HepG2 (cell line): ENCODE measurements around the gene SLX9. TPM values are rescaled to one million over a fixed set of nuclear protein-coding genes. Genes with fewer than 3 reads are reported as not detected.

Source experiments
- ETV5 ChIP-seq: IDR thresholded peaks from 2 replicates; pipeline ENCODE4 v1.6.1; 2018; ENCODE audit warnings: missing biosample characterization, missing genetic modification reagents, inconsistent platforms, borderline replicate concordance
- HOXA3 ChIP-seq: sonication (generic); formaldehyde crosslinking; IDR thresholded peaks from 2 replicates; pipeline ENCODE4 v1.5.0; 2020; ENCODE audit warnings: missing genetic modification reagents
- MAX ChIP-seq: IDR thresholded peaks from 2 replicates; pipeline ENCODE4 v1.6.1; 2012; ENCODE audit warnings: inconsistent platforms
- NRL ChIP-seq: sonication (generic); formaldehyde crosslinking; IDR thresholded peaks from 2 replicates; pipeline ENCODE4 v1.5.0; 2020; ENCODE audit warnings: missing genetic modification reagents, mild to moderate bottlenecking, moderate library complexity, borderline replicate concordance
- RNF2 ChIP-seq: fragments of 450-650 bp; conservative IDR thresholded peaks from 2 replicates; pipeline ENCODE4 v1.6.1; 2016; ENCODE audit warnings: low read depth
- RNF219 ChIP-seq: sonication (generic); formaldehyde crosslinking; IDR thresholded peaks from 2 replicates; pipeline ENCODE4 v1.5.0; 2020; ENCODE audit warnings: mild to moderate bottlenecking, missing genetic modification reagents
- SKI ChIP-seq: fragments of 450-650 bp; IDR thresholded peaks from one replicate; pipeline ENCODE4 v1.6.1; 2018; ENCODE audit warnings: mild to moderate bottlenecking; ENCODE audit not compliant: partially characterized antibody
- SP1 ChIP-seq, 2 experiments: fragments of 450-650 bp in 1 of 2; sonication (generic) in 1 of 2; formaldehyde crosslinking in 1 of 2; IDR thresholded peaks; 2 replicates each; pipeline versions ENCODE4 v1.4.0 to v1.6.1; 2016 to 2020; ENCODE audit warnings: missing genetic modification reagents in 1 of 2
- XRCC5 ChIP-seq: fragments of 200-400 bp; formaldehyde crosslinking; optimal IDR thresholded peaks from 2 replicates; pipeline ENCODE3; 2017; ENCODE audit warnings: mild to moderate bottlenecking, low read length
- ZNF562 ChIP-seq: sonication (generic); formaldehyde crosslinking; IDR thresholded peaks from 2 replicates; pipeline ENCODE4 v1.8.0; 2022; ENCODE audit warnings: missing genetic modification reagents, borderline replicate concordance
- ZNF570 ChIP-seq: sonication (generic); formaldehyde crosslinking; IDR thresholded peaks from 2 replicates; pipeline ENCODE4 v1.4.0; 2020; ENCODE audit warnings: mild to moderate bottlenecking, missing genetic modification reagents, borderline replicate concordance
- ZNF777 ChIP-seq: sonication (generic); formaldehyde crosslinking; IDR thresholded peaks from 2 replicates; pipeline ENCODE4 v1.4.0; 2020; ENCODE audit warnings: missing genetic modification reagents
- ZNF792 ChIP-seq: IDR thresholded peaks from 2 replicates; pipeline ENCODE4 v1.6.1; 2016
- polyA plus RNA-seq, 8 experiments: library from polyadenylated mRNA; depleted of rRNA in 3 of 8; stranded (reverse) in 7 of 8; unstranded in 1 of 8; fragments of >200 nt; fragmentation: Illumina TruSeq in 4 of 8; extraction: Trizol in 4 of 8; gene quantifications; 2 replicates each; pipeline versions ENCODE4 v1.2.1 to v1.2.3, GENCODE V29; 2011 to 2016; ENCODE audit warnings: low read depth in 4 of 8, missing spikeins in 1 of 8, mixed read lengths in 1 of 8; ENCODE audit not compliant: insufficient read depth in 1 of 8
- total RNA-seq, 5 experiments: library from RNA; depleted of rRNA; stranded (reverse); fragments of >200 nt; fragmentation: Illumina TruSeq; extraction: Trizol; gene quantifications; 2 replicates each; pipeline ENCODE4 v1.2.3, GENCODE V29; 2016; ENCODE audit warnings: low read depth in 1 of 5
- TF ChIP-seq, protein P1 (sequence below): sonication (generic); formaldehyde crosslinking; IDR thresholded peaks from 2 replicates; pipeline ENCODE4 v1.5.0; 2020; ENCODE audit warnings: mild to moderate bottlenecking, missing genetic modification reagents, moderate library complexity
- TF ChIP-seq, protein P2 (sequence below): sonication (generic); formaldehyde crosslinking; IDR thresholded peaks from 2 replicates; pipeline ENCODE4 v1.9.0; 2021; ENCODE audit warnings: mild to moderate bottlenecking, missing genetic modification reagents
- TF ChIP-seq, protein P3 (sequence below): sonication (generic); formaldehyde crosslinking; IDR thresholded peaks from 2 replicates; pipeline ENCODE4 v1.8.0; 2022; ENCODE audit warnings: missing genetic modification reagents, mild to moderate bottlenecking, moderate library complexity, borderline replicate concordance

SLX9 gene
- total and polyA plus RNA-seq, 2 of the 13 experiments (the other 11 are each of a cell fraction or from before 2014, with no cell fraction given), result 21.0 to 47.1 TPM

DNA sequence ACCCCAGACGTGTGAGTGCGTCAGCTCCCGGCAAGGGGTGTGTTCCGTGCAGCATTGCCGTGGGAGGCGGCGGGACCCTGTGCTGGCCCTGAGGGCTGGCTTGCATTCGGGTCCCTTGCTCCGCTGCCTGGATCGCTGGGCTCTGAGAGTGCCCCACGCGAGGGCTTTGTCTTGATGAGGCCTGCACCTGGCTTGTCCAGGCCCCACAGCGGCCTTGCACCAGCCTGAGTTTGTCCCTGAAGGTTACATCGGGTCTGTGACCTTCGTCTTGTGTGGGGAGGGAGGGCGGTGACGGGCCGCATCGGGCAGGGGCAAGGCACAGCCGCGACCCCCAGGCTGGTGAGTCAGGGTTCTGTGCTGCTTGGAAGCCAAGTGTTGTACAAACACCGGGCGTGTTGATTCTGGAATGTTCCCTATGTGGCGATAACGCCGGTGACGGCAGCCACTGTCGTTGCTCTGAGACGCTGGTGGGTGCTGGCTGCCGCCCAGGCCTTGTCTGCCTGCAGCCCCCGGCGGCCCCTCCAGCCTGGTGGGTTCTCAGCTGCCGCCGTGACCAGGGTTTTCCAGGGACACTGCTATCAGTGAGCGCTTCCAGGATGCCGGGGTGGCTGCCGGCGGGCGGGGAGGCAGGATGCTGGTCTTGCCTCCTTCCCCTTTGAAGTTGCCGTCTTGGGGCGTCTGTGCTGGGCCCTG is 42.9 kb downstream of the SLX9 start (continued):
- peak; percentile 66 for TF ChIP-seq MAX
- TF ChIP-seq SKI, result peak; percentile 54
- TF ChIP-seq ZNF777 (CRISPR knock-in tag), result no peak
- TF ChIP-seq, protein P1, sequence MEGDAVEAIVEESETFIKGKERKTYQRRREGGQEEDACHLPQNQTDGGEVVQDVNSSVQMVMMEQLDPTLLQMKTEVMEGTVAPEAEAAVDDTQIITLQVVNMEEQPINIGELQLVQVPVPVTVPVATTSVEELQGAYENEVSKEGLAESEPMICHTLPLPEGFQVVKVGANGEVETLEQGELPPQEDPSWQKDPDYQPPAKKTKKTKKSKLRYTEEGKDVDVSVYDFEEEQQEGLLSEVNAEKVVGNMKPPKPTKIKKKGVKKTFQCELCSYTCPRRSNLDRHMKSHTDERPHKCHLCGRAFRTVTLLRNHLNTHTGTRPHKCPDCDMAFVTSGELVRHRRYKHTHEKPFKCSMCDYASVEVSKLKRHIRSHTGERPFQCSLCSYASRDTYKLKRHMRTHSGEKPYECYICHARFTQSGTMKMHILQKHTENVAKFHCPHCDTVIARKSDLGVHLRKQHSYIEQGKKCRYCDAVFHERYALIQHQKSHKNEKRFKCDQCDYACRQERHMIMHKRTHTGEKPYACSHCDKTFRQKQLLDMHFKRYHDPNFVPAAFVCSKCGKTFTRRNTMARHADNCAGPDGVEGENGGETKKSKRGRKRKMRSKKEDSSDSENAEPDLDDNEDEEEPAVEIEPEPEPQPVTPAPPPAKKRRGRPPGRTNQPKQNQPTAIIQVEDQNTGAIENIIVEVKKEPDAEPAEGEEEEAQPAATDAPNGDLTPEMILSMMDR (CRISPR knock-in tag), result no peak
- TF ChIP-seq HOXA3, result peak; percentile 68
- TF ChIP-seq XRCC5, result peak; percentile 37
- no peak for TF ChIP-seq RNF219 (CRISPR knock-in tag)
- TF ChIP-seq, protein P2, sequence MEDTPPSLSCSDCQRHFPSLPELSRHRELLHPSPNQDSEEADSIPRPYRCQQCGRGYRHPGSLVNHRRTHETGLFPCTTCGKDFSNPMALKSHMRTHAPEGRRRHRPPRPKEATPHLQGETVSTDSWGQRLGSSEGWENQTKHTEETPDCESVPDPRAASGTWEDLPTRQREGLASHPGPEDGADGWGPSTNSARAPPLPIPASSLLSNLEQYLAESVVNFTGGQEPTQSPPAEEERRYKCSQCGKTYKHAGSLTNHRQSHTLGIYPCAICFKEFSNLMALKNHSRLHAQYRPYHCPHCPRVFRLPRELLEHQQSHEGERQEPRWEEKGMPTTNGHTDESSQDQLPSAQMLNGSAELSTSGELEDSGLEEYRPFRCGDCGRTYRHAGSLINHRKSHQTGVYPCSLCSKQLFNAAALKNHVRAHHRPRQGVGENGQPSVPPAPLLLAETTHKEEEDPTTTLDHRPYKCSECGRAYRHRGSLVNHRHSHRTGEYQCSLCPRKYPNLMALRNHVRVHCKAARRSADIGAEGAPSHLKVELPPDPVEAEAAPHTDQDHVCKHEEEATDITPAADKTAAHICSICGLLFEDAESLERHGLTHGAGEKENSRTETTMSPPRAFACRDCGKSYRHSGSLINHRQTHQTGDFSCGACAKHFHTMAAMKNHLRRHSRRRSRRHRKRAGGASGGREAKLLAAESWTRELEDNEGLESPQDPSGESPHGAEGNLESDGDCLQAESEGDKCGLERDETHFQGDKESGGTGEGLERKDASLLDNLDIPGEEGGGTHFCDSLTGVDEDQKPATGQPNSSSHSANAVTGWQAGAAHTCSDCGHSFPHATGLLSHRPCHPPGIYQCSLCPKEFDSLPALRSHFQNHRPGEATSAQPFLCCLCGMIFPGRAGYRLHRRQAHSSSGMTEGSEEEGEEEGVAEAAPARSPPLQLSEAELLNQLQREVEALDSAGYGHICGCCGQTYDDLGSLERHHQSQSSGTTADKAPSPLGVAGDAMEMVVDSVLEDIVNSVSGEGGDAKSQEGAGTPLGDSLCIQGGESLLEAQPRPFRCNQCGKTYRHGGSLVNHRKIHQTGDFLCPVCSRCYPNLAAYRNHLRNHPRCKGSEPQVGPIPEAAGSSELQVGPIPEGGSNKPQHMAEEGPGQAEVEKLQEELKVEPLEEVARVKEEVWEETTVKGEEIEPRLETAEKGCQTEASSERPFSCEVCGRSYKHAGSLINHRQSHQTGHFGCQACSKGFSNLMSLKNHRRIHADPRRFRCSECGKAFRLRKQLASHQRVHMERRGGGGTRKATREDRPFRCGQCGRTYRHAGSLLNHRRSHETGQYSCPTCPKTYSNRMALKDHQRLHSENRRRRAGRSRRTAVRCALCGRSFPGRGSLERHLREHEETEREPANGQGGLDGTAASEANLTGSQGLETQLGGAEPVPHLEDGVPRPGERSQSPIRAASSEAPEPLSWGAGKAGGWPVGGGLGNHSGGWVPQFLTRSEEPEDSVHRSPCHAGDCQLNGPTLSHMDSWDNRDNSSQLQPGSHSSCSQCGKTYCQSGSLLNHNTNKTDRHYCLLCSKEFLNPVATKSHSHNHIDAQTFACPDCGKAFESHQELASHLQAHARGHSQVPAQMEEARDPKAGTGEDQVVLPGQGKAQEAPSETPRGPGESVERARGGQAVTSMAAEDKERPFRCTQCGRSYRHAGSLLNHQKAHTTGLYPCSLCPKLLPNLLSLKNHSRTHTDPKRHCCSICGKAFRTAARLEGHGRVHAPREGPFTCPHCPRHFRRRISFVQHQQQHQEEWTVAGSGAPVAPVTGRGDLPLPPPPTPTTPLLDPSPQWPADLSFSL (CRISPR knock-in tag), result no peak
- TF ChIP-seq ETV5 (CRISPR knock-in tag), result peak; percentile 40
- TF ChIP-seq SP1 (IDR thresholded peaks at IDR 0.05), result no peak
- TF ChIP-seq SP1 (CRISPR knock-in tag; IDR thresholded peaks at IDR 0.05), result no peak; the same call in 1 of the 2 replicates
- TF ChIP-seq RNF2, result peak; percentile 80; the same call in 1 of the 2 replicates
- TF ChIP-seq ZNF570 (CRISPR knock-in tag), result no peak
- TF ChIP-seq ZNF792 (CRISPR knock-in tag), result peak; percentile 34
- TF ChIP-seq ZNF562, result no peak
- TF ChIP-seq, protein P3, sequence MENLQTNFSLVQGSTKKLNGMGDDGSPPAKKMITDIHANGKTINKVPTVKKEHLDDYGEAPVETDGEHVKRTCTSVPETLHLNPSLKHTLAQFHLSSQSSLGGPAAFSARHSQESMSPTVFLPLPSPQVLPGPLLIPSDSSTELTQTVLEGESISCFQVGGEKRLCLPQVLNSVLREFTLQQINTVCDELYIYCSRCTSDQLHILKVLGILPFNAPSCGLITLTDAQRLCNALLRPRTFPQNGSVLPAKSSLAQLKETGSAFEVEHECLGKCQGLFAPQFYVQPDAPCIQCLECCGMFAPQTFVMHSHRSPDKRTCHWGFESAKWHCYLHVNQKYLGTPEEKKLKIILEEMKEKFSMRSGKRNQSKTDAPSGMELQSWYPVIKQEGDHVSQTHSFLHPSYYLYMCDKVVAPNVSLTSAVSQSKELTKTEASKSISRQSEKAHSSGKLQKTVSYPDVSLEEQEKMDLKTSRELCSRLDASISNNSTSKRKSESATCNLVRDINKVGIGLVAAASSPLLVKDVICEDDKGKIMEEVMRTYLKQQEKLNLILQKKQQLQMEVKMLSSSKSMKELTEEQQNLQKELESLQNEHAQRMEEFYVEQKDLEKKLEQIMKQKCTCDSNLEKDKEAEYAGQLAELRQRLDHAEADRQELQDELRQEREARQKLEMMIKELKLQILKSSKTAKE (CRISPR knock-in tag), result peak; percentile 58; the same call in 1 of the 2 replicates
- TF ChIP-seq NRL, result peak; percentile 85; the same call in 1 of the 2 replicates
